Measurements from ENCODE around the gene UVSSA.

The UVSSA gene

GRCh38 chr4:1339489-1339888, 7.5 kb upstream of the UVSSA start:
- peaks cover 31% of the 10 kb centered on the region for H3K9me3 Mint-ChIP-seq
- no peaks in the 10 kb centered on the region for H3K27me3 Mint-ChIP-seq (ENCODE audit: low read depth, poor library complexity)
- TF ChIP-seq CTCF (IDR thresholded peaks at IDR 0.05) = no peak
- no peak overlapping the region for H3K4me3 Mint-ChIP-seq
- no peak for DNase-seq
- H3K4me1 Mint-ChIP-seq = peaks cover 2% of the 10 kb centered on the region
- peaks cover 94% of the 10 kb centered on the region for H3K36me3 Mint-ChIP-seq (ENCODE audit: low read depth)
- H3K27ac Mint-ChIP-seq = no peak overlapping the region

- Mint-ChIP-seq H3K36me3 (ENCODE audit: low read depth) (peaks cover 91% of the 10 kb centered on the region), H3K27me3 (ENCODE audit: low read depth, poor library complexity) (no peaks in the 10 kb centered on the region), H3K4me3 (no peak overlapping the region), H3K9me3 (peaks cover 31% of the 10 kb centered on the region), H3K4me1 (peaks cover 10% of the 10 kb centered on the region), H3K27ac (no peak overlapping the region)
- TF ChIP-seq CTCF (IDR thresholded peaks at IDR 0.05) = no peak
- no peak for DNase-seq
Measured at GRCh38 chr4:1340181-1340747, 6.7 kb upstream of the UVSSA start.

GRCh38 chr4:1340861-1341260, 6.1 kb upstream of the UVSSA start:
- Mint-ChIP-seq H3K4me3 (no peak overlapping the region), H3K4me1 (peaks cover 14% of the 10 kb centered on the region), H3K27ac (no peak overlapping the region), H3K36me3 (ENCODE audit: low read depth) (peaks cover 88% of the 10 kb centered on the region), H3K27me3 (ENCODE audit: low read depth, poor library complexity) (no peaks in the 10 kb centered on the region), H3K9me3 (peaks cover 31% of the 10 kb centered on the region)
- no peak for DNase-seq
- TF ChIP-seq CTCF (IDR thresholded peaks at IDR 0.05) = no peak

GRCh38 chr4:1342003-1342402, 5.0 kb upstream of the UVSSA start:
- Mint-ChIP-seq H3K27ac (no peak overlapping the region), H3K4me1 (peaks cover 15% of the 10 kb centered on the region), H3K27me3 (ENCODE audit: low read depth, poor library complexity) (no peaks in the 10 kb centered on the region), H3K9me3 (peaks cover 28% of the 10 kb centered on the region), H3K4me3 (no peak overlapping the region), H3K36me3 (ENCODE audit: low read depth) (peaks cover 77% of the 10 kb centered on the region)
- TF ChIP-seq CTCF (IDR thresholded peaks at IDR 0.05) = no peak
- no peak for DNase-seq

- peaks cover under 1% of the 10 kb centered on the region for H3K27me3 Mint-ChIP-seq (ENCODE audit: low read depth, poor library complexity)
- peak overlapping the region; percentile 94 for H3K27ac Mint-ChIP-seq
- no peak for TF ChIP-seq CTCF (IDR thresholded peaks at IDR 0.05)
- H3K4me1 Mint-ChIP-seq = peaks cover 35% of the 10 kb centered on the region
- DNase-seq = no peak
- H3K36me3 Mint-ChIP-seq (ENCODE audit: low read depth) = peaks cover 60% of the 10 kb centered on the region
- peak overlapping the region; percentile 91 for H3K4me3 Mint-ChIP-seq
- H3K9me3 Mint-ChIP-seq = peaks cover 28% of the 10 kb centered on the region
Measured at GRCh38 chr4:1344696-1345095, 2.3 kb upstream of the UVSSA start.
